ENCODE results near the gene C2CD3. TPM values are rescaled to one million over a fixed set of nuclear protein-coding genes. Genes with fewer than 3 reads are reported as not detected.
"Not testable (repeated sequence)": the region's sequence is repeated elsewhere in the genome, so short reads cannot be mapped to it uniquely, and the experiment has no call there.

Gene C2CD3
- total RNA-seq, 1 experiment from 2014 or later = 14.4 TPM

DNA sequence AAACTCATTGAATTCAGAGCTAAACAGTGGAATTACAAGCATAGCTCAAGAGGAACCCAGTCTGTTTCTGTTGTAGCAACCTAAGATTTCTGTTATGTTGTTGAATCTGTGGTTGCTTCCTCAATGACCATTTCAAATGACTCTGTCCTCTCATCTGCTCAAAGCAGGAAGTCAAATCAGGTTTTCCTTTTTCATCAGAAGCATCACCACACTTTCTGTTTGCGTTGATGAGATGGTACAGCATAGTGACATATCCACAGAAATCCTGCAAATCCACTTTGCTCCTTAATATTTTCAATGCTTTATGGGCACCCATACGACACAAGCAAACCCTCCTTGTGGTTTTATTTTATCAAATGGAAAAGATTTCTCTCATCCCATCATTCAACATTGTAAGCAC lies 175.6 kb downstream of the C2CD3 start:
- Histone ChIP-seq H3K4me3 (ENCODE audit: insufficient read depth, low read depth, low read length) (no peak overlapping the region), H3K36me3 (replicated peaks; ENCODE audit: control insufficient read depth, insufficient read depth, low read length) (no peaks in the 10 kb centered on the region), H3K27me3 (ENCODE audit: control insufficient read depth, insufficient read depth, low read length) (no peaks in the 10 kb centered on the region)
- no peak for DNase-seq

DNA sequence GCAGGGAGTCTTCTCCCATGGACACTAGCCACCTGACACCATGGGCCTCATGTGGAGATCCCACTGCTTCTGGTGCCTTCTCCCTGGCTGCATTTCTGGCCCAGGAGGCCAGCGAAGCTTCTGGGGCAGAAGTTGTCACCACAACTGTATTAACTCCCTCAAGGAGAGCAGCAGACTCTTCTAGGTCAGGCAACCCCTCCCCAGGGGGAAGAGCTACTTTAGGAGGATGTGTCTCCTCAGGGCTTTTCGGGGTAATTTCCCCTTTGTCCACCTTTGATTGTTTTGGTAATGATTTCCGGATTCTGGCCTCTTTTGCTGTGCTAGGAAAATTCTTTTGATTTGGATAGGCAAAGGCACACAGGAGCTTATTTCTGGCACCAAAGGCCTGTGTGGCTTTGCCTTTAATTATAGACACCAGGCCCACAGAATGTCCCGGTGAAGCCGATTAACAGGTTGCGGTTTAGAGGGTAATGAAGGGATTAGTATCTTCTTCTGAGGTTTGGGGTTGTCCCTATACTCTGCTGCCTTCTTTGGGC lies 179.3 kb downstream of the C2CD3 start:
- no peaks in the 10 kb centered on the region for H3K36me3 ChIP-seq (replicated peaks; ENCODE audit: control insufficient read depth, insufficient read depth, low read length)
- no peak for DNase-seq
- no peaks in the 10 kb centered on the region for H3K27me3 ChIP-seq (ENCODE audit: control insufficient read depth, insufficient read depth, low read length)
- no peak overlapping the region for H3K4me3 ChIP-seq (ENCODE audit: insufficient read depth, low read depth, low read length)

DNA sequence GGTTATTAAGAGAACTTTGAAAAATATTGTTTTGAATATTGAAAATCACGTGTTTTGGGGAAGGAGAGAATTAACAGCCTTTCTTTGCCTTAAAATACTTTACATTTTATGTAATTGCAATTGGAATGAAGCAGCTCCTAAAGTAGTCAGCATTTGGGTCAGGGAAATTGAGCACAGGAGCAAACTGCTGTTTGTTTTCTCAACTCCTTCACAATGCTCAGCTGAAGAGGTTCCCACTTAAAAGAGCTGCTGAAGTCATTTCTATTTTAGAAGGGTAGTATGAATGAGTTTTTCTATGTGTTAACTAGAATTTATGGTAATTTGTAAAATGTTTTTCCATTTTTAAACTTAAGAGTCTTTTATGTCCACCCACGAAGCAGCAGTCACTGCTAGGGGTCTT lies 180.1 kb downstream of the C2CD3 start:
- no peaks in the 10 kb centered on the region for H3K27me3 ChIP-seq (ENCODE audit: control insufficient read depth, insufficient read depth, low read length)
- no peak for DNase-seq
- H3K36me3 ChIP-seq (replicated peaks; ENCODE audit: control insufficient read depth, insufficient read depth, low read length) = no peaks in the 10 kb centered on the region
- no peak overlapping the region for H3K4me3 ChIP-seq (ENCODE audit: insufficient read depth, low read depth, low read length)

DNA sequence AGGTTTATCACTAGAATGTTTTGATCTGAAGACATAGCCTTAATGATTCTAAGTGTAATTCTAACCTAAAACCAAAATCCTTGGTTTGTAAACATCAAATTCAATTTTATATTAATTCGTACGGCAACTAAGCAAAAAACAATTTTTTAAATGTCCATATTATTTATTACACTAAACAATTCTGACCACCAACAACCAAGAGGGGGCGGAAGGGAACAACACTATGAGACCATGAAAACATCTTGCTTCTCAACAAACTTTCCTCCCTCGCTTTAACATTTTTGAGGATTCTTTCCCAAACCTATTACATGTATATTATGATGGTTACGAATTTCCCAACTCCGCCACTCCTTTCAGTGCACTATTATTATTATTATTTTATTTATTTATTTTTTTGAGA lies 181.6 kb downstream of the C2CD3 start:
- peak; percentile 19 for DNase-seq
- Histone ChIP-seq H3K36me3 (replicated peaks; ENCODE audit: control insufficient read depth, insufficient read depth, low read length) (no peaks in the 10 kb centered on the region), H3K4me3 (ENCODE audit: insufficient read depth, low read depth, low read length) (no peak overlapping the region), H3K27me3 (ENCODE audit: control insufficient read depth, insufficient read depth, low read length) (no peaks in the 10 kb centered on the region)

DNA sequence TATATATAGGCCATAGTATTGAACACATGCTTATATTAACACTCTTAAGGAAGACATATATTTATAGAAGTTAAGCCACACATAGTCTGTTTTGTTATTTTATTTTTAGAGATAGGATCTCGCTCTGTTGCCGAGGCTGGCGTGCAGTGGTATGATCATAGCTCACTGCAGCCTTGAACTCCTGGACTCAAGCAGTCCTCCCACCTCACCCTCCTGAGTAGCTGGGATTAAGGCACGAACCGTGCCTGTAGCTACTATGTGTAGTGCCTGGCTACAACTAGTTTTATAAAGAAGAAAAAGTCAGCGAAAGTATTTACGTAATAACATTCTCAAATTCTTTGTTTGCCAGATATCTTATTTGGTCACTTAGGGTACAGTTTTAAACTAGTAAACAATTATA lies 182.6 kb downstream of the C2CD3 start:
- H3K36me3 ChIP-seq (replicated peaks; ENCODE audit: control insufficient read depth, insufficient read depth, low read length) = no peaks in the 10 kb centered on the region
- H3K27me3 ChIP-seq (ENCODE audit: control insufficient read depth, insufficient read depth, low read length) = no peaks in the 10 kb centered on the region
- no peak overlapping the region for H3K4me3 ChIP-seq (ENCODE audit: insufficient read depth, low read depth, low read length)
- no peak for DNase-seq

DNA sequence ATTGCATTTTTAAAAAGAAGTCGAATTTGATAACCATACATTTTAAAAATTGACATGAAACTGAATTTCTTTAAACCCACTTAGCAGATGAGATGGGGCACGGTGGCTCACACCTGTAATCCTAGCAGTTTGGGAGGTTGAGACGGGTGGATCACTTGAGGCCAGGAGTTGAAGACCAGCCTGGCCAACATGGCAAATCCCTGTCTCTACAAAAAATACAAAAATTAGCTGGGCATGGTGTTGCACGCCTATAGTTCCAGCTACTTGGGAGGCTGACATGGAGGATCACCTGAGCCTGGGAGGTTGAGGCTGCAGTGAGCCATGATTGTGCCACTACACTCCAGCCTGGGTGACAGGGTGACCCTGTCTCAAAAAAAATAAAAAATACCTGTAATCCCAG lies 185.1 kb downstream of the C2CD3 start:
- DNase-seq; H3K36me3 ChIP-seq (replicated peaks; ENCODE audit: control insufficient read depth, insufficient read depth, low read length); H3K4me3 ChIP-seq (ENCODE audit: insufficient read depth, low read depth, low read length); H3K27me3 ChIP-seq (ENCODE audit: control insufficient read depth, insufficient read depth, low read length): not testable (repeated sequence)

DNA sequence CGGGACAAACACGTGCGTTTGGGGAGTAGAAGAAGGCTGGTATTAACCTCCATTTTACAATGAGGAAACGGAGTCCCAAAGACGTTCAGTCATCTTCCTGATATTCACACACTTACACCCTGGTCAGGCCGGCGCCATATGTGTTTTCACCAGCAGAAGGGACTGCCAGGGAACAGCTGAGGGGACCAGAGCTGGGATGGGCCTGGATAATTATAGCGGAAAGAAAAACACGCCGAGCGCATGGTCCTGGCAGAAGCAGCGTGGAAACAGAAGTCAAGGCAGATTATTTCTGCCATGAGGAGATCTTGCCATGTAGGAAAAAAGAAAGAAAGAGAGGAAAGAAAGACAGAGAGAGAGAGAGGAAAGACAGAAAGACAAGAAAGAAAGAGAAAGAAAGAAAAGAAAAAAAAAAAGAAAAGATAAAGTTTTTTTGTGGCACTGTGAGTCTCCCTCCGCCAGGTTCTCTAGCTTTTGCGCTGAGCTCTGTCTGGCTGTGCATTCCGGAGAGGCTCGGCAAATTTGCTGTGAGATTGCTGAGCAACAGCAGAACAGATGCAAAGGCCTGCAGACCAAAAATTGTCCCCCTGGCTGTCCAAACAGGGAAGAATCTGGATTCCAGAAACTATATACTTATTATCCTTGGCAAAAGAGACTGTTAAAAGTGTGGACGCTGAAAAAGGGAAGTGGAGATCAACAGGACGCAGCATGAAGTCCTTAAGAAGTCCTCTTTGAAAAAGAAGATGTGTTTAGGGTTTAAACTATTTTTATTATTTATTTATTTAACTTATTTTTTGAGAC lies 186.9 kb downstream of the C2CD3 start:
- Histone ChIP-seq H3K27me3 (ENCODE audit: control insufficient read depth, insufficient read depth, low read length) (no peaks in the 10 kb centered on the region), H3K36me3 (replicated peaks; ENCODE audit: control insufficient read depth, insufficient read depth, low read length) (peaks cover 11% of the 10 kb centered on the region), H3K4me3 (ENCODE audit: insufficient read depth, low read depth, low read length) (peak overlapping the region; percentile 81)
- DNase-seq = no peak

DNA sequence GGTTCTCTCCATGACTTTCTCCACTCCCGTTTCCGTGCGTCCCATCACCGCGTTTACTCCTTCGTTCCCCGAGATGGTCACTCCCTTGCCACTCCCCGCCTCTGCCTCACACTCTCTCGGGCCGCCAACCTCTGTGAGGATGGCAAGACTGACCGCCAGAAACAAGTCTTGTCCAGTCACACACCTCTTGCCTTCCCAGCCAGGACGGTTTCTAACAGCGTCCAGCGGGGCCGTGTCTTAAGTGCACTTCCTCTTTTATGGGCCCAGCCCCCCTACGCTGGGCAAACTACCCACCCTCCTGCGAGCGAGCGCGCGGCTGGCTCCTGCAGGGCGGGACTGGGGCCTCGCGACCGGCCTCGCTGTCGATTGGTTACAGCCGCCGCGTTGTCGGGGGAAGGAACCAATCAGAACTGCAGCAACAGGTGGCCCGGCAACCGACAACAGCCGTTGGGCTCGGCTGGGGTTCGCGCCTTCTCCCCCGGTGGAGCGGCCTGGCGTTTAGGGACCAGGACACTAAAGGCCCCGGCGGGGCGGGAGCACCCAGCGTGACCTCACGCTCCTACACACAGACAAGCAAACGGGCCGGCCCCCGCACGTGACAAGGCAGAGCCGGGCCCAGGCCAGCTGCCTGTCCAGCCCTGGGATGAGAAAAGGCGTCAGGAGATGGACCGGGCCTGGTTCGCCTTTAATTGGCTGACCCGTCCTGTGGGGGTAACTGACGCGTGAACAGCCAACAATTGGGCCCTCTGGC lies 187.6 kb downstream of the C2CD3 start:
- Histone ChIP-seq H3K27me3 (ENCODE audit: control insufficient read depth, insufficient read depth, low read length) (no peaks in the 10 kb centered on the region), H3K36me3 (replicated peaks; ENCODE audit: control insufficient read depth, insufficient read depth, low read length) (peaks cover 19% of the 10 kb centered on the region), H3K4me3 (ENCODE audit: insufficient read depth, low read depth, low read length) (peak overlapping the region; percentile 81)
- peak; percentile 99 for DNase-seq

DNA sequence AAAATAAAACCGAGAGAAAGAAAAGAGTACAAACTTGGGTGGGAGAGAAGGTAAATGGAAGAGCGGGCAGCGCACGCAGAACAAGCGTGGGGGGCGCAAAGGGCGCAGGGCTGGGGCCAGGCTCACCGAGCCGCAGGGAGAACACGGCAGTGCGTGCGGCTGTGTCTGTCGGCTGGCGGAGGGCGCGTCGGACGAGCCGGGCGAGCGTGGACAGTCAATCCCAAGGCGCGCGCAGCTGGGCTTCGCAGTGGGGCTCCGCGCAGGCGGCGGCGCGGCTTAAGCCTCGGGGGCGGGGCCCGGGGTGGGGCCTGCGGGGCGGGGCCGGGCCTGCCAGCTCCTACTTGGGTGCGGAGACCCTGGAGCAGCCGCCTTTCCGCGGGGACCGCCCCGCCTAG lies 188.2 kb downstream of the C2CD3 start, which contains the start of gene UCP2:
TSS of gene UCP2 (minus strand) at position 249 of the 395 bp plus-strand sequence. CDS start 4,465 bp downstream, outside the sequence.
- peaks cover 25% of the 10 kb centered on the region for H3K36me3 ChIP-seq (replicated peaks; ENCODE audit: control insufficient read depth, insufficient read depth, low read length)
- DNase-seq = peak; percentile 96
- no peaks in the 10 kb centered on the region for H3K27me3 ChIP-seq (ENCODE audit: control insufficient read depth, insufficient read depth, low read length)
- peak within 1 kb of the TSS; percentile 81 for H3K4me3 ChIP-seq (ENCODE audit: insufficient read depth, low read depth, low read length)

DNA sequence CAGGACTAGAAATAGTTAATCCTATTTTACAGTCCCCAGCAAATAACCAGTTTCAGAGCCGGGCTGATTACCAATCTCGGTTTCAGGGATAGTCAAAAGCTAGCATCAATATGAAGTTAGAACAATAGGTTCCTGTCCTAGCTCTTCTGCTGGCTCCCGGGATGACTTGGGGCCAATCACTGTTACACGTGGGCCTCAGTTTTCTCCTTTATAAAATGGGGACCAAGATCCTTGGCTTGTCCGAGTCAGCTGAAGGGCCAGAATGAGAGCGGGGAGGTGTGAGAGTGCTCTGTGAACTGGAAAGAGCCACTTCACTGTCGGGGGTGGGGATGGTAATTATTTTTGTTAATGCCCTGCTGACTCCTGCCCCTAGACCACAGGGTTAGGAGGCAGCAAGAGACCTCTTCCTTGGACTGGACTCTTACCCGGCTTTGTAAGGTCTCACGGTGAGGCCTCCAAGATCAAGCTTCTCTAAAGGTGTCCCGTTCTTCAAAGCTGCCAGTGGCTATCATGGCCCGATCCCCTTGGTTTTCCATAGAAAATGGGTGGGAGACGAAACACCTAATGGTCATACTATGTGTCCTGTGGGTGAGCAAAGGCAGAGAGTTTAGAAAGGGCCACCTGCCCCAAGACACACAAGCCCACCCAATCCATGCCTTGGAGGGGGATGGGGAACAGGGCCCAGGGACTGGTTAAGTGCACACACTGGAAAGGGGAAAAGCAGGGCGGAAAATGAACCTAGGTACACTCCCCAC lies 189.6 kb downstream of the C2CD3 start:
- DNase-seq = peak; percentile 26
- peak overlapping the region; percentile 81 for H3K4me3 ChIP-seq (ENCODE audit: insufficient read depth, low read depth, low read length)
- H3K27me3 ChIP-seq (ENCODE audit: control insufficient read depth, insufficient read depth, low read length) = no peaks in the 10 kb centered on the region
- peaks cover 38% of the 10 kb centered on the region for H3K36me3 ChIP-seq (replicated peaks; ENCODE audit: control insufficient read depth, insufficient read depth, low read length)

DNA sequence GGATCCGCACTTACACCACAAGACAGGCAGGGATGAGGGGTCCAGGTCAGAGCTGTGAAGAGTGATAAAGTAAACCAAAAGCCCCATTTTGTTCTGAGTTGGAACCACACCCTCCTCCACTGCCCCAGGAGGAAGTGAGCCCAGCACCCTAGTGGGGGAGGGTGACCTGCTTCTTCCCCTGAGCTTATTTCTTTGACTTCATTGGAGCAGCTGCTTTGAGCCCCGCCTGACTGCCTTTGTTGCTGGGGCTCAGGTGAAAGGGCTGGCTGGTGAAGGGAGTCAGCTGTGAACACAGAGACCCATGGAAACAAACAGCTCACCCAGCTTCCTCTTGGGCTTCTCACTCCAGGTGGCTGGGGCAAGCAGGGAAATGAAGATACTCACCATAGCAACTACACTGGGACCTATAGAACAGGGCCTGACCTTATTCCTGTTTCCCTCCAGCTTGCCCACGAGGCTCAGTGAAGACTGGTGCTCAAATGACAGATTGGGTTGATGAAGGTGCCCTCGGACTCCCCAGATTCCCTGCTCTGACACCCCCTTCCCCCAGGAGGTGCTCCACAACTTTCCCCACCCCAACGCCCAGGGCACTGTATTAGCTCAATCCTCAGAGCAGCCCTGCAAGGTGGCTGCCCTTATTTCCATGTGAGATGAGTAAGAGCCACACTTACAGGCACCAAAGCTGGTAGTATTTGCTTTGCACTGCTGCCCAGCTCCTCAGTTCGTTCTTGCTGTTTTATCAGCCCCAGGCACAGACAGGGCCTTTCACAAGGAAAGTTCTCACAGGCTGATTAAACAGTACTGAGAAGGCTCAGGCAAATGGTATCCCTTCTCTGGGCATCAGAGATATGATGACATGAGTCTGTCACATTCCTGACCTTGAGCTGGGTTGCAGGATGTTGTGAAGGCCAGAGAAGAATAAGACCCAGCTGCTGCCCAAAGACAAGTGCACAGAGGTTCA lies 190.5 kb downstream of the C2CD3 start:
- DNase-seq = peak; percentile 60
- H3K27me3 ChIP-seq (ENCODE audit: control insufficient read depth, insufficient read depth, low read length) = no peaks in the 10 kb centered on the region
- no peak overlapping the region for H3K4me3 ChIP-seq (ENCODE audit: insufficient read depth, low read depth, low read length)
- peaks cover 43% of the 10 kb centered on the region for H3K36me3 ChIP-seq (replicated peaks; ENCODE audit: control insufficient read depth, insufficient read depth, low read length)

DNA sequence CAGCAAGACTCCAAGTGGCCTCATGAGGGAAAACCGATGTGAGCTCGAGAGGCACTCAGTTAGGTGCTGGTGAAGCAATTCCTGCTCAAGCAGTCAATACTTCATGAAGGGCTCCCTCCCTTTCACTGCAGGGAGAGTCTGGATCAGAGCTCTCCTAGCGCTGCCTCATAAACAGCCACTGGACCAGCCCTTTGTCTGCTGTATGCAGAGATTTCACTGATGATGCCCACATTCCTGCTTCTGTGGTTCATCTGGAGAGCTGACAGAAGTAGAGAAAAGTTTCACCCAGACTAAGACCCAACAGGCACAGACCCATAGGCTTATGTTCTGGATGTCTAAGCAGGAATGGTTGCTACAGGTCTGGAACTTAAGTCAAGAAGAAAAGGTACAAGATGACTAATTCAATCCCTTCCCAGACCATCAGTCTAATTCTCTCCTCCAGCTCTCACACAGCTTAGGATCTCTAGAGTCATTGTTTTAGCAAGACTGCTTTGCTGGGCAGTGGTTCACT lies 192.2 kb downstream of the C2CD3 start:
- Histone ChIP-seq H3K27me3 (ENCODE audit: control insufficient read depth, insufficient read depth, low read length) (no peaks in the 10 kb centered on the region), H3K36me3 (replicated peaks; ENCODE audit: control insufficient read depth, insufficient read depth, low read length) (peaks cover 48% of the 10 kb centered on the region), H3K4me3 (ENCODE audit: insufficient read depth, low read depth, low read length) (no peak overlapping the region)
- no peak for DNase-seq

DNA sequence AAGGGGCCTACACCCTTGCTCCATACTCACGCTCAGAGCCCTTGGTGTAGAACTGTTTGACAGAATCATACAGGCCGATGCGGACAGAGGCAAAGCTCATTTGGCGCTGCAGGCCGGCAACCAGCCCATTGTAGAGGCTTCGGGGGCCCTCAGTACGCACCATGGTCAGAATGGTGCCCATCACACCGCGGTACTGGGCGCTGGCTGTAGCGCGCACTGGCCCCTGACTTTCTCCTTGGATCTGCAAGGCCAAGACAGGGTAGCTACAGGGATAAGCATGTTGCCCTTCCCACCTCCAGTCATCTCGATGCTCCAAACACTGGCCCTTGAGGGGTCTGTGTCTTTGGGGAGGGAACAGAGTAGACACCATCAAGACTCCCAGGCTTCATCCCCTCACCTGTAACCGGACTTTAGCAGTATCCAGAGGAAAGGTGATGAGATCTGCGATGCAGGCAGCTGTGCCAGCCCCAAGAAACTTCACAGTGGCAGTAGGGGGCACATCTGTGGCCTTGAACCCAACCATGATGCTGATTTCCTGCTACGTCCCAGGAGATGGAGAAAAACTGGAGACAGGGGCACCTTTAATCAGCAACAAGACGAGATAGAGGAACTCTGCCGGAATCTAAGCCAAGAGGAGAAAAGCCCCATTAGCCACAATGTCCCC lies 192.8 kb downstream of the C2CD3 start:
- H3K36me3 ChIP-seq (replicated peaks; ENCODE audit: control insufficient read depth, insufficient read depth, low read length) = peaks cover 48% of the 10 kb centered on the region
- H3K4me3 ChIP-seq (ENCODE audit: insufficient read depth, low read depth, low read length) = no peak overlapping the region
- DNase-seq = no peak
- H3K27me3 ChIP-seq (ENCODE audit: control insufficient read depth, insufficient read depth, low read length) = no peaks in the 10 kb centered on the region

All from H7 (cell line).